CD8-positive, alpha-beta memory T cell (primary cell): ENCODE data around the gene PEX1. TPM values are rescaled to one million over a fixed set of nuclear protein-coding genes. Genes with fewer than 3 reads are reported as not detected.

Experiments
- CTCF ChIA-PET: fragments of 350-600 bp; sonication (Branson Sonifier 250); formaldehyde crosslinking; loops from one replicate; lab custom pipeline; 2021; ENCODE audit warnings: antibody characterized with exemption; lab: Charles Lee
- POLR2A ChIA-PET: fragments of 350-600 bp; sonication (Branson Sonifier 250); formaldehyde crosslinking; loops from one replicate; lab custom pipeline; 2021; ENCODE audit warnings: antibody characterized with exemption; lab: Charles Lee
- DNase-seq, 5 donors: peaks; one replicate each; pipeline versions ENCODE4 v3.0.0 to v3.0.0-alpha.2; 2020 to 2022; ENCODE audit warnings: mixed read lengths in 1 of 5
- H3K27ac ChIP-seq: one replicate; pipeline ENCODE4 v1.7.0; 2013; ENCODE audit warnings: low read depth, mild to moderate bottlenecking, low read length, moderate library complexity
- H3K27me3 ChIP-seq: 2 replicates; pipeline ENCODE4 v1.7.0; 2013; ENCODE audit warnings: low read length, mild to moderate bottlenecking; ENCODE audit not compliant: insufficient read depth, poor library complexity, severe bottlenecking
- H3K36me3 ChIP-seq: 2 replicates; pipeline ENCODE4 v1.7.0; 2013; ENCODE audit warnings: mild to moderate bottlenecking, low read length, moderate library complexity; ENCODE audit not compliant: insufficient read depth
- H3K4me1 ChIP-seq: 2 replicates; pipeline ENCODE4 v1.7.0; 2013; ENCODE audit warnings: mild to moderate bottlenecking, low read length, moderate library complexity; ENCODE audit not compliant: insufficient read depth
- H3K4me3 ChIP-seq: 2 replicates; pipeline ENCODE4 v1.7.0; 2013; ENCODE audit warnings: mild to moderate bottlenecking, low read length
- H3K9me3 ChIP-seq: 2 replicates; pipeline ENCODE4 v1.7.0; 2013; ENCODE audit warnings: mild to moderate bottlenecking, low read length
- H3K27ac Mint-ChIP-seq, 8 donors: one replicate each; pipeline ENCODE4 v1.8.0; 2020 to 2021; ENCODE audit warnings: mixed read lengths in 8 of 8, mild to moderate bottlenecking in 6 of 8, inconsistent platforms in 3 of 8, moderate library complexity in 3 of 8
- H3K27me3 Mint-ChIP-seq, 2 donors: one replicate each; pipeline ENCODE4 v1.8.0; 2020 to 2021; ENCODE audit warnings: mixed read lengths in 2 of 2, mild to moderate bottlenecking in 1 of 2, moderate library complexity in 1 of 2
- H3K36me3 Mint-ChIP-seq, 3 donors: one replicate each; pipeline ENCODE4 v1.8.0; 2020 to 2021; ENCODE audit warnings: mixed read lengths in 3 of 3, inconsistent platforms in 1 of 3, mild to moderate bottlenecking in 1 of 3
- H3K4me1 Mint-ChIP-seq, 3 donors: one replicate each; pipeline ENCODE4 v1.8.0; 2020 to 2021; ENCODE audit warnings: mixed read lengths in 3 of 3, inconsistent platforms in 1 of 3, mild to moderate bottlenecking in 1 of 3
- H3K4me3 Mint-ChIP-seq, 7 donors: one replicate each; pipeline ENCODE4 v1.8.0; 2020 to 2021; ENCODE audit warnings: mixed read lengths in 7 of 7, mild to moderate bottlenecking in 6 of 7, moderate library complexity in 4 of 7, inconsistent platforms in 2 of 7
- H3K9me3 Mint-ChIP-seq, 5 donors: one replicate each; pipeline ENCODE4 v1.8.0; 2020 to 2022; ENCODE audit warnings: mixed read lengths in 5 of 5, mild to moderate bottlenecking in 3 of 5, moderate library complexity in 2 of 5, inconsistent platforms in 1 of 5
- polyA plus RNA-seq: library from polyadenylated mRNA; unstranded; fragments of 300-500 nt; fragmentation: Illumina TruSeq; gene quantifications from one replicate; pipeline ENCODE4 v1.2.3, GENCODE V29; 2021
- total RNA-seq, 2 experiments: library from RNA; stranded (reverse); gene quantifications; one replicate each; pipeline ENCODE4 v1.2.3, GENCODE V29; 2021

Gene PEX1
- total and polyA plus RNA-seq, 3 experiments from 2014 or later: 9.2 to 18.0 (median 17.8) TPM

GRCh38 chr7:92527300-92528187 is 776 bp downstream of the PEX1 start:
- H3K9me3 Mint-ChIP-seq: no peaks in the 10 kb centered on the region
- peak; percentile 34 to 67 (median 43) for DNase-seq
- peak overlapping the region; percentile 87 to 98 (median 94) for H3K27ac Mint-ChIP-seq
- peak overlapping the region; percentile 90 for H3K4me3 ChIP-seq
- peaks cover 7% of the 10 kb centered on the region for H3K36me3 ChIP-seq
- no peaks in the 10 kb centered on the region for H3K27me3 ChIP-seq
- peaks cover 0 to 3% of the 10 kb centered on the region in 2 donors for H3K27me3 Mint-ChIP-seq
- CTCF ChIA-PET: interaction anchor here (1.2 to 3.4 kb wide), 15 partner anchors 11 to 586 kb away, joined by 3 to 19 read pairs (median 5); partner anchors contain the start of genes ANKIB1, CDK6, GATAD1 and KRIT1
- H3K4me1 Mint-ChIP-seq: peaks cover 34 to 53% (median 52%) of the 10 kb centered on the region in 3 donors
- POLR2A ChIA-PET: interaction anchor here (0.9 to 2.0 kb wide), 9 partner anchors 13 to 704 kb away, joined by 3 to 32 read pairs (median 4); partner anchors contain the start of genes ANKIB1, FAM133B, GATAD1 and KRIT1
- H3K27ac ChIP-seq: peak overlapping the region; percentile 77
- peaks cover 0 to 45% (median 12%) of the 10 kb centered on the region in 3 donors for H3K36me3 Mint-ChIP-seq
- peaks cover 17% of the 10 kb centered on the region for H3K4me1 ChIP-seq
- no peaks in the 10 kb centered on the region for H3K9me3 ChIP-seq
- H3K4me3 Mint-ChIP-seq: peak overlapping the region; percentile 86 to 97 (median 89)

- no peaks in the 10 kb centered on the region for H3K9me3 Mint-ChIP-seq
- no peak overlapping the region for H3K4me3 Mint-ChIP-seq
- ChIA-PET CTCF (no interaction called here), POLR2A (no interaction called here)
- no peak overlapping the region for H3K27ac ChIP-seq
- peaks cover 8% of the 10 kb centered on the region for H3K4me1 ChIP-seq
- DNase-seq: no peak
- no peak overlapping the region for H3K27ac Mint-ChIP-seq
- peaks cover 4% of the 10 kb centered on the region for H3K36me3 ChIP-seq
- no peaks in the 10 kb centered on the region for H3K27me3 ChIP-seq
- no peak overlapping the region for H3K4me3 ChIP-seq
- H3K9me3 ChIP-seq: no peaks in the 10 kb centered on the region
- peaks cover 20 to 31% (median 22%) of the 10 kb centered on the region in 3 donors for H3K4me1 Mint-ChIP-seq
- H3K27me3 Mint-ChIP-seq: no peaks in the 10 kb centered on the region
- H3K36me3 Mint-ChIP-seq: peaks cover 0 to 30% (median 3%) of the 10 kb centered on the region in 3 donors
These were observed 5.2 kb downstream of the PEX1 start for GRCh38 chr7:92523110-92523509.

GRCh38 chr7:92520024-92520423 is 8.3 kb downstream of the PEX1 start:
- ChIA-PET CTCF (no interaction called here), POLR2A (no interaction called here)
- Mint-ChIP-seq H3K4me3 (no peak overlapping the region), H3K27me3 (no peaks in the 10 kb centered on the region), H3K9me3 (no peaks in the 10 kb centered on the region), H3K36me3 (peaks cover 0 to 49% (median 17%) of the 10 kb centered on the region in 3 donors), H3K27ac (peak overlapping the region in 3 of 8 donors; percentile 11 to 70 (median 66)), H3K4me1 (peaks cover 0 to 5% (median 3%) of the 10 kb centered on the region in 3 donors)
- Histone ChIP-seq H3K4me1 (no peaks in the 10 kb centered on the region), H3K27me3 (no peaks in the 10 kb centered on the region), H3K36me3 (peaks cover 12% of the 10 kb centered on the region), H3K27ac (no peak overlapping the region), H3K4me3 (no peak overlapping the region), H3K9me3 (no peaks in the 10 kb centered on the region)
- DNase-seq: no peak

- Histone ChIP-seq H3K27ac (no peak overlapping the region), H3K36me3 (peaks cover 12% of the 10 kb centered on the region), H3K27me3 (no peaks in the 10 kb centered on the region), H3K4me3 (no peak overlapping the region), H3K4me1 (no peaks in the 10 kb centered on the region), H3K9me3 (no peaks in the 10 kb centered on the region)
- H3K27ac Mint-ChIP-seq: no peak overlapping the region
- POLR2A ChIA-PET: no interaction called here
- no peaks in the 10 kb centered on the region for H3K9me3 Mint-ChIP-seq
- peaks cover 7 to 61% (median 20%) of the 10 kb centered on the region in 3 donors for H3K36me3 Mint-ChIP-seq
- H3K4me3 Mint-ChIP-seq: no peak overlapping the region
- CTCF ChIA-PET: interaction anchor here (3.7 kb wide), 1 partner anchor 11 kb away, joined by 12 read pairs; the partner anchor contains the start of genes PEX1 and RBM48
- H3K4me1 Mint-ChIP-seq: peaks cover 0 to 3% (median 0%) of the 10 kb centered on the region in 3 donors
- no peak for DNase-seq
- H3K27me3 Mint-ChIP-seq: no peaks in the 10 kb centered on the region
These were observed 10.7 kb downstream of the PEX1 start for GRCh38 chr7:92517631-92518030.

GRCh38 chr7:92513167-92513902 is 15.0 kb downstream of the PEX1 start:
- Histone ChIP-seq H3K36me3 (peaks cover 8% of the 10 kb centered on the region), H3K4me3 (no peak overlapping the region), H3K27ac (no peak overlapping the region), H3K9me3 (no peaks in the 10 kb centered on the region), H3K27me3 (no peaks in the 10 kb centered on the region), H3K4me1 (no peaks in the 10 kb centered on the region)
- DNase-seq: no peak
- no peak overlapping the region for H3K4me3 Mint-ChIP-seq
- H3K4me1 Mint-ChIP-seq: no peaks in the 10 kb centered on the region
- ChIA-PET CTCF (interaction anchor here (1.1 kb wide), 1 partner anchor 15 kb away, joined by 4 read pairs; the partner anchor contains the start of genes PEX1 and RBM48), POLR2A (interaction anchor here (0.7 kb wide), 1 partner anchor 444 kb away, joined by 3 read pairs; no protein-coding TSS in a partner anchor)
- H3K27me3 Mint-ChIP-seq: no peaks in the 10 kb centered on the region
- H3K27ac Mint-ChIP-seq: no peak overlapping the region
- no peaks in the 10 kb centered on the region for H3K9me3 Mint-ChIP-seq
- peaks cover 7 to 60% (median 30%) of the 10 kb centered on the region in 3 donors for H3K36me3 Mint-ChIP-seq

- Mint-ChIP-seq H3K27ac (no peak overlapping the region), H3K9me3 (no peaks in the 10 kb centered on the region), H3K4me3 (no peak overlapping the region), H3K27me3 (no peaks in the 10 kb centered on the region), H3K4me1 (peaks cover 0 to under 1% (median 0%) of the 10 kb centered on the region in 3 donors), H3K36me3 (peaks cover 7 to 55% (median 24%) of the 10 kb centered on the region in 3 donors)
- no peak overlapping the region for H3K4me3 ChIP-seq
- no peaks in the 10 kb centered on the region for H3K9me3 ChIP-seq
- H3K4me1 ChIP-seq: no peaks in the 10 kb centered on the region
- POLR2A ChIA-PET: no interaction called here
- no peaks in the 10 kb centered on the region for H3K27me3 ChIP-seq
- no peak overlapping the region for H3K27ac ChIP-seq
- CTCF ChIA-PET: no interaction called here
- no peaks in the 10 kb centered on the region for H3K36me3 ChIP-seq
- DNase-seq: no peak
These were observed 19.4 kb downstream of the PEX1 start for GRCh38 chr7:92508946-92509345.

GRCh38 chr7:92506363-92506762 is 22.0 kb downstream of the PEX1 start:
- Mint-ChIP-seq H3K4me1 (peaks cover 0 to 4% (median 0%) of the 10 kb centered on the region in 3 donors), H3K27ac (no peak overlapping the region), H3K36me3 (peaks cover 0 to 60% (median 26%) of the 10 kb centered on the region in 3 donors), H3K27me3 (no peaks in the 10 kb centered on the region), H3K4me3 (no peak overlapping the region), H3K9me3 (no peaks in the 10 kb centered on the region)
- Histone ChIP-seq H3K27ac (no peak overlapping the region), H3K36me3 (no peaks in the 10 kb centered on the region), H3K9me3 (no peaks in the 10 kb centered on the region), H3K4me1 (no peaks in the 10 kb centered on the region), H3K4me3 (no peak overlapping the region), H3K27me3 (no peaks in the 10 kb centered on the region)
- POLR2A ChIA-PET: no interaction called here
- CTCF ChIA-PET: no interaction called here
- no peak for DNase-seq
